MV-4-11 (cell line): Measurements from ENCODE around the gene CELA3A.
"Not testable (repeated sequence)": the region's sequence is repeated elsewhere in the genome, so short reads cannot be mapped to it uniquely, and the experiment has no call there.

Source experiments
- DNase-seq: peaks from one replicate; lab custom pipeline; 2025; lab: John Stamatoyannopoulos, UW

The CELA3A gene, protein sequence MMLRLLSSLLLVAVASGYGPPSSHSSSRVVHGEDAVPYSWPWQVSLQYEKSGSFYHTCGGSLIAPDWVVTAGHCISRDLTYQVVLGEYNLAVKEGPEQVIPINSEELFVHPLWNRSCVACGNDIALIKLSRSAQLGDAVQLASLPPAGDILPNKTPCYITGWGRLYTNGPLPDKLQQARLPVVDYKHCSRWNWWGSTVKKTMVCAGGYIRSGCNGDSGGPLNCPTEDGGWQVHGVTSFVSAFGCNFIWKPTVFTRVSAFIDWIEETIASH

DNA sequence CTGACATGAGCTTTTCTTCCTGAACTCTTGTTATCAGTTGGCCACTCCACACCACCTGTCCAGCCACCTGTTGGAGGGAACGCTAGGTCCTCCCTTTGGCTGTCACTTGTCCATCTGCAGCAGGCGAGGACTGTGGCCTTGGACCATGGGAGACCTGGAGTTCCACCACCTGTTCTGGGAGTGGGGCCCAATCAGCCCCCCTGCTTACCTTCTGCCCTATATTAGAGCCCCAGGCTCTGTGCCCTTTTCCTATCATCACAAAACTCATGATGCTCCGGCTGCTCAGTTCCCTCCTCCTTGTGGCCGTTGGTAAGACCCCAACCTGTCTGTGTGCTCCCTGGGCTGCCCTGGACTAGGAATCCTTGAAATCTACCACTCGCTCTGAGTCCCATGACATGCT lies at the start of gene CELA3A:
Gene CELA3A, plus strand, starts transcription at position 249 of the 400 bp plus-strand sequence. Its CDS starts 18 bp downstream, at position 267.
- no peak for DNase-seq

DNA sequence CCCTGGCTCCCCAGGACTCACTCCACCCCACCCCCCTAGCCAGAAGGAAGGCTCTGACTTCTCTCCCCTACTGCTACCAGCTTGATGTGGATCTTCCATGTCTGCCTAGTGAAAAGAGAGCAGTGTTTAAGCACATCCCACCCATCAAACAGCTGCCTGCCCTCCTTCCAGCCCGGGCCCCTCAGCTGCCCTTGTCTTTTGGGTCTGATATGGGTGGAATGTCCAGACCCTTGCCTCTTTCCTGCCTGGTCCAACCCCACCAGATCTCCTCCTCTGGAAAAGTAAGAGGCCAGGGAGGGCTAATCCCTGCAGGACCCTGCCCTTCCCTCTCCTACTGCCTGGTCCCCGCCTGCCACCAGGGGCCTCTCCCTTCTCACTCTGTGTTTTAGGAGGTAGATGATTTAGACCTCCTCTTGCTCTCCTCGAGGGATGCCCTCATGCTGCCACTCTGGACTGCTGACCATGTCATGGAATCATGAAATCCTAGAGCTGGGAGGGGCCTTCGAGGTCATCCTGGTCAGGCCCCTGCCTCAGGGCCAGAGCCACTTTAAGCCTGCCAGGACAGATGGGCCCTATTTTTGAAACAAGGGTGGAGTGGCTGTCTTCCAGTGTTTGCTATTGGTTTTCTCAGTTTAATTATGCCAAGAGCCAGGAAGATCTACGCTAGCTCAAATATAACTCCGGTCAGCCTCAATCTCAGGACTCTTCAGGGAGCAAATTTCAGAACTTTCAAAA lies 48.5 kb upstream of the CELA3A start:
- no peak for DNase-seq

DNA sequence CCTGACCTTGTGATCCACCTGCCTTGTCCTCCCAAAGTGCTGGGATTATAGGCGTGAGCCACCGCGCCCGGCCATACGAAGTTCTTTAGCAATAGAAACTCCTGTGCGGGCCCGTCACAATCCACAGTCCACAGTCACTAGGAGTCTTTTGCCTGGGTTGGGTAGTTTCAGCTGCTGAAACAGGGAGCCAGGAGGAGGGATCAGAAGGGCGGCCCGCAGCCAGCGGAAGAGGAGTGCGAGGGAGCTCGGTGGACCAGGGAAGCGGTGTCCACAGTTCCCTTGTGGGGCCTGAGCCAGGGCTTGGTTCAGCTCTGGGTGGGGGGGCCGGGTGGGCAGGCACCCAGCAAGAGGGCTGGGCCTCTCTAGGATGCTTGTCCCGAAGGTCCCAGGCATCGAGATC lies 46.4 kb upstream of the CELA3A start:
- DNase-seq = no peak

DNA sequence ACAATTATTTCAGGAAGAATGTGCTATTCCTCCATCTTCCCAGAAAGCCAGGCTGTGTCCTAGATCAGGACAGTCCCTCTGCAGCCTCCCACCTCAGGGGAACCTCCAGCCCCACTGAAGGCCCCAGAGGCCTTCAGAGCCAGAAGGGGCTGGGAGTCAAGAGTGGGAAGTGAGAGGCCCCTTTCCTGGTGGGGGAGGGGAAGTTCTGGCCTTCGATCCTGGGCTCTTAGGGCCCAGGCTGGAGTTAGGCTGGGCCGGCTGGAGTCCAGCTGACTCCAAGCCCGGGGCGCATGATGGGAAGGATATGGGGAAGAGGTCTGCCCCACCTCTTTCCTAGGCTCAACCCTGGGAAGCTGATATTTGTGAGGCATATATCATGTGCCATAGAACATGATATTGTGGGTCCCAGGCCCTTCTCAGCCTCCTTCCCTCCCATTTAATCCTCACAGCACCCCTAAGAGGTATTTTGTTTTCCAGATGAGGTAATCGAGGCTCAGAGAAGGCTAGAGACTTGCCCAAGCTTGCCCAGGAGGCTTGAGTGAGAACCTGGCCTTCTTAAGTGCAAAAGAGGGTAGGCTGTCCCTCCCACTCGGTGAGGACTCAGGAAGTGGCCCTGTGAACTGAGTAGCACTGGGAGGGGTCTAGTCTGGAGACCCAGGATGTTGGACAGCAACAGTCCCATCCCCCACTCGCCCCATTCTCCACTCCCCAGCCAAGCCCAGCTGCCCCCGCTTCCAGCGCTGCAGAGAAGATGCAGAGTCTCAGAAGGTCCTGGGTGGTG lies 45.8 kb upstream of the CELA3A start:
- no peak for DNase-seq

DNA sequence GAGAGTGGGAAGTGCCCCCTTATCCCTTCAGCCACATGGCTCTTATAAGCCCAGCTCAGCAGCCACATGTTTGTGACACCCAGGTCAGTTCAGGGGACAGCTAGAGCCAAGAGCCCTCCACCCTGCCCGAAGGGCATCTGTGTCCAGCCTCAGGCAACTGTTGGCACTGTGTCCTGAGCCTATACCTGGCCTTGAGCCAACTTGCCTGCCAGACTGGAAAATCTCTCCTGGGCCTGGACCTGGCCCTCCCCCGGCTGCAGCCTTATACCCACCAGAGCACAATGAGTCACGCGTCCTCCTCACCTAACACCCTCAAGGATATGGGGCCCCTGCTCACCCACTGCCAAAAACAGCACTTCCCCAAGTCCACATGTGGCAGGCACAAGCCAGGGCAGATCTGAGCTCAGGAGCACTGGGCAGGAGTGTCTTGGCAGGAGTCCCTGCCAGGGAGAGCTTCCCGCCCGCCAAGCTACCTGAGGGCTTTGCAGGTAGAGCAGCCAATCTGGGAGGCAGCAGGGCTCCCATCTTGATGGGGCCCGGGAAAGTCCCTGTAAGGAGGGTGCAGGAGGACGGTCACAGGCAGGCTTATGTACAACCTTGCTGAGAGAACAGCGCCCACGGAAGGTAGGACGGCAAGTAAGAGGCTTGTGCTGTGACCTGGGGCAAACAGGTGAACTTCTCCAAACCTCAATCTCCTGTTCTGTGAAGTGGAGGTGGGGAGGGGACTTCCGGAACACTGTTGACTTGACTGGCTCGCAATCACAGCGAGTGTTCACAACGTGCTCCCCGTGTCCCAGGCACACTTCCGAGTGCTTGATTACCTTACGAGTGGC lies 44.5 kb upstream of the CELA3A start:
- DNase-seq = no peak

DNA sequence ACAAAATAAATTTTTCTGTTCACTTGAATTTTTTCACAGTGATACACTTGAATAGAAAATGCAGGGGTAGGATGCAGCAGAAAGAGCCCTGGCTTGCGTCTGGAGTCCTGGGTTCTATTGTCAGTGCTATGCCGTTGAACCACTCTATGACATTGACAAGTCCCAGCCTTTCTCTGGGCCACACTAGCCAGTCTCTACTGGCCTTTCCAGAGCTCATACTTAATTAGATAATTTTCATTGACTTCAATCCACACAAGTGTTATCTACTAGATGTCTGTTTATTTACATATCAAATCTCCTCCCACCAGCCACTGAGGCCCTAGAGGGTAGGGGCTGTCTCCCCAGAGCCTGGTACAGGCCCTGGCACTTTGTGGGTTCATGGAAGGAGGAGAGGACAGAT lies 40.1 kb upstream of the CELA3A start:
- no peak for DNase-seq

DNA sequence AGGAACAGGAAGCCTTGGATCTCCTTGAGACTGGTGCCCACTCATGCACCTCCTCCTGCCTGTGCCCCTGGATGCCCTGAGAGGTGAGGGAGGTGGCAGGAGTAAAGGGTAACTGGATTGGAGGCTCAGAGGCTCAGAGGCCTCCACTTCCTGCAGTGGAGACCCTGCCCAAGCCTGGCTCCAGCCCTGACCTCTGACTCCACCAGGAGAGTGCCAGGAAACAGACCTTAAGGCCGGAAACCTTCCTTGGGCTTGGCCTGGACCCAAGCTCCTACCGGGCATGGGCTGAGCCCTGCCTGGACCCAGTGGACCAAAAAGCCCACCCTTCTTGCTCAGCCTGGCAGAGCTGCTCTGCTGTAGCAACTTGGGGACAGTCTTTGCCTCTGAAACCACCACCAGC lies 39.7 kb upstream of the CELA3A start:
- DNase-seq = no peak

DNA sequence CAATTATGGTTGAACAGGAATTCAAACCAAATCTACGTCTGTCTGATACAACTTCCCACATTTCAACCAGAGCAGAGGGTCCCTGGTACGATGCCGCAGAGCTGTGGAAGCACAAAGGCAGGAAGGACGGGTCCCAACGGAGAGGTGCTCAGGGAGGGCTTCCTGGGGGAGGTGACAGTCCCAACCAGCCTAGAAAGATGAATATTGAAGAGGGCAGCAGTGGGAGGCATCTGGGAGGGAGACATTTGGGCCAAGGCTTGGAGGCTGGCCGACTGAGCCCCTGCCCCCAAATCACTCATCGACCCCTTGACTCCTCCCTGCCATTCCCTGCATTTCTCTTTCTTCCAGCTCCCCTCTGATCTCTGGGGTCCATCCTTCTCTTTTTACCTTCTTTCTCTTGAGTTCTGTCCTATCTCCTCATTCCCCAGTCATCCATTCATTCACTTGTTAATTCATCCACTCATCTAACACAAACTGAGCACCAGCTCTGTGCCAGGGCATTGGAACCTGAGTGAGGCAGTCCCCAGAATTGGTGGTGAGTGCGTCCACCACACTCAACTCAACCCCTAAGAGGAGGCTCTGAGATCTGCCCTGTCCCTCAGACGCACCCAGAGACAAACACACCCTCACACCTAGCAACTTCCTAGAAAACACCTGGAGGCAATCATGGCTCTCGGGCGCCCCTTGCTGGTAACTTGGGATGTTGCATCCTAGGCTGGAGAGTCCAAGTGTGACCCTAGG lies 37.8 kb upstream of the CELA3A start:
- DNase-seq = peak; percentile 58

DNA sequence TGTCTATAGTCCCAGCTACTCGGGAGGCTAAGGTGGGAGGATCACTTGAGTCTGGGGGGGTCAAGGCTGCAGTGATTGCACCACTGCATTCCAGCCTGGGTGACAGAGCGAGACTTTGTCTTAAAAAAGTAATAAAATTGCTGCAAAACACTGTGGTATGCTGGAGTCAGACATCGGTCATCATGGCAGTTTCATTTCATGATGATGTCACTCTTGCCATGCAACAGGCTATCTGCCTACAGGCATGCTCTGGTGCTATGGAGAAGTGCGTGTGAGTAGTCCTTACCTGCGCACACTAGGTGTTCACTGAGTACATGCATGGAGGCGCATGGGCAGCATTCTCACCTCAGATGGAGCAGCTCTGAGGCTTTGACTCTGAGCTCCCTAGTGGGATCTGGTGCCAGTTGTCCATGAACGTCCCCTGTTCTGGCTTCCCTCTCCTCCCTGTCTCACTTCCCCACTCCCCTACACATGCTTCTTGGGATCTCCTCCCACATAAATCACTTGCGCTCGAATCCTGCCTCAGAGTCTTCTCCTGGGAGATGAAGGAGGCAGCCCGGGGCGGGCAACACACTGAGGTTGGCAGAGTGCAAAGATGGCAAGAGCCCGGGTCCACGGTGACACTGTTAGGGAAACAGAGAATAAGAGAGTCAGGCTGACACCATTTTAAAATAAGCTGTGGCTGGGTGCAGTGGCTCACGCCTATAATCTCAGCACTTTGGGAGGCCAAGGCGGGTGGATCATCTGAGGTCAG lies 35.0 kb upstream of the CELA3A start:
- DNase-seq = peak; percentile 65

DNA sequence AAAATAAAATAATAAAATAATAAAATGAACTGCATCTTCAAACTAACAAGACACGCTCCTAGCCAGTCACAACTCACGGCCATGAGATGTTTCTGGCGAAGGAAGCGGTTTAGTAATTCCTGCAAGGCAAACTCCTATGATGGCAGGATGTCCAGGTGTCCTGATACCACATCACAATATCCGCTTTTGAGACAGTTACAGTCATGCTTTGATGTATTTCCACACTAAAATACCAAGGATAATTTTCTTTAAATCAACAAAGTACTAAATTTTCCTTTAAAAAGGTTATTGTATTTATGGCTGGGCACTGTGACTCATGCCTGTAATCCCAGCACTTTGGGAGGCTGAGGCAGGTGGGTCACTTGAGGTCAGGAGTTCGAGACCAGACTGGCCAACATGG lies 34.2 kb upstream of the CELA3A start:
- DNase-seq = not testable (repeated sequence)

DNA sequence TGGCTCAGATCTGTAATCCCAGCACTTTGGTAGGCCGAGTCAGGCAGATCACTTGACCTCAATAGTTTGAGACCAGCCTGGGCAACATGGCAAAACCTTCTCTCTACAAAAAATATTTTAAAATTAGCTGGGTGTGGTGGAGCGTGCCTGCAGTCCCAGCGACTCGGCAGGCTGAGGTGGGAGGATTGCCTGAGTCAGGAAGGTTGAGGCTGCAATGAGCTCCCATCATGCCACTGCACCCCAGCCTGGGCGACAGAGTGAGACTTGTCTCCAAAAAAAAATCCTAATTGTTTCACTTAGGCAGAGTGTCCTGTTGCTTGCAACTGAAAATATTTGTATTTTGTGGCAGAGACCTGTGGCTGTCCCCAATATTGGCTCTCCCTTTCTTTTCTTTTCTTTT lies 32.4 kb upstream of the CELA3A start:
- not testable (repeated sequence) for DNase-seq

DNA sequence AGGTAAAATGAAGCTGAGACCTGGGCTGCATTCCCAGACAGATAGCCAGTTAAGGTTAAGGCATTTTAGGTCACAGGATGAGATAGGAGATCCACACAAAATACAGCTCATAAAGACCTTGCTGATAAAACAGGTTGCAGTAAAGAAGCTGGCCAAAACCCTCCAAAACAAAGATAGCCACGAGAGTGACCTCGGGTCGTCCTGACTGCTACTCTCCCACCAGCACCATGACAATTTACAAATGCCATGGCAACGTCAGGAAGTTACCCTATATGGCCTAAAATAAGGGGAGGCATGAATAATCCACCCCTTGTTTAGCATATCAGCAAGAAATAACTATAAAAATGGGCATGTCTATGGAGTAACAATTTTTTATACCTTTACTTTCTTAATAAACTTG lies 30.9 kb upstream of the CELA3A start:
- DNase-seq = not testable (repeated sequence)

DNA sequence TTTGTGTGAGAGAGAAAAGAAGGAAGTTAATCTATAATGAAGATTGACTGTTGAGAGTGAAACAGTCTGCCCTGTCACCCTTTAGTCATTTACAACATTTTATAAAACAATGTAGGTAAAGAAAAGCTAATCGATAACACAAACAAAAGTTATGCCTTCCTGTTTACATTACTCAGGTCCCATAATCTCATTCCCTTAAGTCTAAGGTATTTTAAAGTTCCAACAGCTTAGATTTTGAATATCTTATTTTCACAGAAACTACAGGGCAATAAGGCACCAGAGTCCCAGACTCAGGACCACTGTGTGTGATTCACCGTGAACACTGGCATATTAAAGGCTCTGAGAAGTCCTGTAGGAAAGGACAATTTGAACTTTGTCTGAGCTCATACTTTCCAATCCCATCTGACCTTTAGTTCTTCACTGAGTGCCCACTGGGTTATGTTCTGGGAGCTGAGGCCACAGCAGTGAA lies 28.4 kb upstream of the CELA3A start:
- DNase-seq = not testable (repeated sequence)

DNA sequence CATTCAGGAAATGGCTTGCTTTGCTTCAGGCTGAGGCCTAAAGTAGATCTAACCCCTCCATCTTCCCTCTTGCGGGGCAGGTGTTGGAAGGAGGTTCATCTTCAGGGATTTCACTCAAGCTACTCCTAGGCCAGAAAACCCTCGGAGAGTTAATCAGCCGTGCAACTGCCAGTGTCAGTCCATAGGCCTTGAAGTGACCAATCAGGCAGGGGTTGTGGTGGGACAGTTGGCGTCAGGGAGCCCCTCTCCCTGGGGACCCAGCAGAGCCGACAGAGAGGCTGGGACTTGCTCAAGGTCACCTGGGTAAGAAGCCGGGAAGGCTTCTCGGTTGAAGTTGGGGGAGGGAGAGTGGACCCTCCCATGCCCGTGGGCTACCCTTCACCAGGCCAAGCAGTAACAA lies 27.5 kb upstream of the CELA3A start:
- DNase-seq = not testable (repeated sequence)

DNA sequence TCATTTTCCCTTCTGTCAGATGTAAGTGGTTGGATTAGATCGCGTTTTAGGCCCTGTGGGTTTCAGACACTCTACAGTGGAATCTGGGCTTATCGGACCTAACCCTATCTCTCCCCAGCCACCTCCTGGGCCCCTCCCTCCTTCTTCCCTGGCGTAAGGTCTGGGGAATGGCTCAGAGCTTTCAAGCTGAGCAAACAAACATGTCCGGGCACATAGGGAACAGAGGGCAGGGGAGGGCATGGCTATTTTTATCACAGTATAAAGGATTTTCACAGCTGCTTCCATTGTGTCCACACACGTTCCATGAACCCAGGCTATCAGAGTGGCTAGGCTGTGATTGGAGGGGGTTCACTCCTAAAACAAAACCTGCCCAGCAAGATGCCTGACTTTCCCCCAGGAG lies 26.8 kb upstream of the CELA3A start:
- DNase-seq = not testable (repeated sequence)

DNA sequence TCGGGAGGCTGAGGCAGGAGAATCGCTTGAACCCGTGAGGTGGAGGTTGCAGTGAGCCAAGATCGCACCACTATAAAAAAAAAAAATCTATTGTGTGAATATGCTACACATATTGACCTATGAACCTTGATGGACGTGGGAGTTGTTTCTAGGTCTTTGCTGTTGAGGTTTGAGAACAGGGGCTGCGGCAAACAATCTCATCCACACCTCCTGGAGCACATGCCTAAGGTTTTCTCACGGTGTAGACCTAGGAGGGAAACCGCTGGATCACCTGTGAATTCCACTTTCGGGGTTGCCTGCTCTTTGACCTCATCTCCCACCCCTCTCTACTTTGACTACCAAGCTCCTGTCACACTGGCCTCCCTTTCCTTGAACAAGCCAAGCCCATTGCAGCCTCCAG lies 26.2 kb upstream of the CELA3A start:
- not testable (repeated sequence) for DNase-seq

DNA sequence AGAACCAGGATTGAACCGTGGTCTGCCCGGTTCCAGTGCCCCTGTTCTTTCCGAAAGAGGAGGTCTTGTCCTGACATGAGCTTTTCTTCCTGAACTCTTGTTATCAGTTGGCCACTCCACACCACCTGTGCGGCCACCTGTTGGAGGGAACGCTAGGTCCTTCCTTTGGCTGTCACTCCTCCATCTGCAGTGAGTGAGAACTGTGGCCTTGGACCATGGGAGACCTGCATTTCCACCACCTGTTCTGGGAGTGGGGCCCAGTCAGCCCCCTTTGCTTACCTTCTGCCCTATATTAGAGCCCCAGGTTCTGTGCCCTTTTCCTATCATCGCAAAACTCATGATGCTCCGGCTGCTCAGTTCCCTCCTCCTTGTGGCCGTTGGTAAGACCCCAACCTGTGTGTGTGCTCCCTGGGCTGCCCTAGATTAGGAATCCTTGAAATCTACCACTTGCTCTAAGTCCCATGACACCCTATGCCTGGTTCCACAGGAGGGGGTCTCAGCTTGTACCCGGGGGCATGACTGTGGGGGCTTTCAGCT lies 24.7 kb upstream of the CELA3A start, which contains the start of gene CELA3B:
Gene CELA3B, plus strand, starts transcription at position 320 of the 537 bp plus-strand sequence. Its CDS starts 18 bp downstream, at position 338.
- DNase-seq = not testable (repeated sequence)

DNA sequence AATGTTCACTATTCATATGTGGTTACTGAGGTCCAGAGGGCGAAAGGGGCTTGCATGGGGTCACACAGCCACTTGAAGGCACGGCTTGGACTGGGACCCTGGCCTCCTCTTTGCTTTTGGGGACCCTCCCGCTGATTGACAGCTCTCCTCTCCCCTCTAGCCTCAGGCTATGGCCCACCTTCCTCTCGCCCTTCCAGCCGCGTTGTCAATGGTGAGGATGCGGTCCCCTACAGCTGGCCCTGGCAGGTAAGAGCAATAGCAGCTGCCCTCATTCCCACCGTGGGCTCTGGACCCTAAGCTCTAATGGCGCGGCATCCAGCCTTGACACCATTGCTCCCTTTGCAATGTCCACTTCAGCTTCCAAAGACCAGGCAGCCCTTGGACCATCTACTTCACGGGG lies 23.2 kb upstream of the CELA3A start:
- DNase-seq = not testable (repeated sequence)

DNA sequence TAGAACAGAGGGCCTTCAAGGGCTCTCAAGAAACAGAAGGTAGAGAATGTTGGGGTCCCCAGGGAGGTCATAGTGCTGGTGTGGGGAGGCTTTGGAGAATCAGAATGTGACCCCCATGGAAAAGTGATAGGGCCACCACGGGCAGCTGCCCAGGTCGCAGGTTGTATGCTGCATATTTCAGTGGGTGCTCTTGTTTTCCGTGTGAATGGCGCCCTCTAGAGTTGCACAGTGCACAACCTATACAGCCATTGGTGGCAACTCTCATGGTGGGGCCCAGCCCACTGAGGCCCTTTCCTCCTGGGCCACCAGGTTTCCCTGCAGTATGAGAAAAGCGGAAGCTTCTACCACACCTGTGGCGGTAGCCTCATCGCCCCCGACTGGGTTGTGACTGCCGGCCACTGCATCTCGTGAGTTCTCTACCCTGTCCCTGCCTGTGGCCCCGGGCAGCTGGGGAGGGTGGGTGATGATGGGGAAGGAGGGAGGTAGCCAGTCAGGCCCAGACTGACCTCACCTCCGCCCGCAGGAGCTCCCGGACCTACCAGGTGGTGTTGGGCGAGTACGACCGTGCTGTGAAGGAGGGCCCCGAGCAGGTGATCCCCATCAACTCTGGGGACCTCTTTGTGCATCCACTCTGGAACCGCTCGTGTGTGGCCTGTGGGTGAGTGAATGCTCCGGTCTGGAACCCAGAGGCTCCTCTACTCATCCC lies 20.8 kb upstream of the CELA3A start:
- DNase-seq = not testable (repeated sequence)
